C4-2B (cell line): ENCODE measurements around the gene TNFAIP8L1.

Experiments used
- H3K27ac ChIP-seq: fragments of 450-650 bp; 2 replicates; pipeline ENCODE4 v1.5.1; 2017
- ZFX ChIP-seq: fragments of 450-650 bp; IDR thresholded peaks from 2 replicates; pipeline ENCODE4 v1.6.1; 2017
- TF ChIP-seq, protein P1 (sequence below): fragments of 450-650 bp; conservative IDR thresholded peaks from 2 replicates; pipeline ENCODE4 v1.5.1; 2017; ENCODE audit warnings: mild to moderate bottlenecking

Gene TNFAIP8L1

GRCh38 chr19:4662812-4663211, 23.5 kb downstream of the TNFAIP8L1 start:
- no peak overlapping the region for H3K27ac ChIP-seq
- TF ChIP-seq, protein P1, sequence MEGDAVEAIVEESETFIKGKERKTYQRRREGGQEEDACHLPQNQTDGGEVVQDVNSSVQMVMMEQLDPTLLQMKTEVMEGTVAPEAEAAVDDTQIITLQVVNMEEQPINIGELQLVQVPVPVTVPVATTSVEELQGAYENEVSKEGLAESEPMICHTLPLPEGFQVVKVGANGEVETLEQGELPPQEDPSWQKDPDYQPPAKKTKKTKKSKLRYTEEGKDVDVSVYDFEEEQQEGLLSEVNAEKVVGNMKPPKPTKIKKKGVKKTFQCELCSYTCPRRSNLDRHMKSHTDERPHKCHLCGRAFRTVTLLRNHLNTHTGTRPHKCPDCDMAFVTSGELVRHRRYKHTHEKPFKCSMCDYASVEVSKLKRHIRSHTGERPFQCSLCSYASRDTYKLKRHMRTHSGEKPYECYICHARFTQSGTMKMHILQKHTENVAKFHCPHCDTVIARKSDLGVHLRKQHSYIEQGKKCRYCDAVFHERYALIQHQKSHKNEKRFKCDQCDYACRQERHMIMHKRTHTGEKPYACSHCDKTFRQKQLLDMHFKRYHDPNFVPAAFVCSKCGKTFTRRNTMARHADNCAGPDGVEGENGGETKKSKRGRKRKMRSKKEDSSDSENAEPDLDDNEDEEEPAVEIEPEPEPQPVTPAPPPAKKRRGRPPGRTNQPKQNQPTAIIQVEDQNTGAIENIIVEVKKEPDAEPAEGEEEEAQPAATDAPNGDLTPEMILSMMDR, result no peak
- no peak for TF ChIP-seq ZFX

- TF ChIP-seq ZFX, result no peak
- TF ChIP-seq, protein P1, result no peak
- H3K27ac ChIP-seq, result no peak overlapping the region
These were observed 25.3 kb downstream of the TNFAIP8L1 start for GRCh38 chr19:4664642-4665041.

- peak within 1 kb of the TSS; percentile 92 for H3K27ac ChIP-seq
- TF ChIP-seq, protein P1, result no peak
- peak; percentile 89 for TF ChIP-seq ZFX
These were observed 30.6 kb downstream of the TNFAIP8L1 start, which contains the start of gene MYDGF for GRCh38 chr19:4669723-4670480. Gene MYDGF (minus strand): TSS chr19:4670342. CDS start chr19:4670334, 8 bp downstream.

DNA sequence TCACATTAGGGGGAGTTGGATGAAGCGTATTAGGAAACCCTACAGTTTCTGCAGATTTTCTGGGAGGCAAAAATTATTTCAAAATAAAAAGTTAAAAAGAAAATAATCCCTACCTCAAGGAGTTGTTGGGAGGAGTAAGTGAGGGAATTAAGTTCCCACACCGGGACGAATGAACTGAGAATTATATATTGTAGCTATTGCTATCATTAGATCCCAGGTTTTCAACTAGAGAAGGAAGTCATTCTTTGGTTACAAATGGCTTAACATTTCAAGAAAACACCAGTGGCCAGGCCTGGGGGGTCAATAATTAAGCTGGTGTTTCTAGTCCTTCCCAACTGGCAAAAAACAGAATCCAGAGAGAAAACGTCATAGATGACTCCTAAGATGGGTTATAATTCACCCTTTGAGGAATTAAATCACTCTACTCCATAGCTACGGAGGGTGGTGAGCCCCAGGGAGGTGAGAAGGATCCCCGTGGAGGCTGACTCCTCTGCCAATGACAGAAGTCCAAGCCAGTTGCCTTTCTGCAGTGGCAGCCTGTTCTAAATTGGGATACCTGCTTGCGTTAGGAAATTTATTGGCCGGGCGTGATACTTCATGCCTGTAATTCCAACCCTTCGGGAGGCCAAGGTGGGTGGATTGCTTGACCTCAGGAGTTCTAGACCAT, 32.0 kb downstream of the TNFAIP8L1 start:
- H3K27ac ChIP-seq, result no peak overlapping the region
- no peak for TF ChIP-seq ZFX
- TF ChIP-seq, protein P1, result no peak

DNA sequence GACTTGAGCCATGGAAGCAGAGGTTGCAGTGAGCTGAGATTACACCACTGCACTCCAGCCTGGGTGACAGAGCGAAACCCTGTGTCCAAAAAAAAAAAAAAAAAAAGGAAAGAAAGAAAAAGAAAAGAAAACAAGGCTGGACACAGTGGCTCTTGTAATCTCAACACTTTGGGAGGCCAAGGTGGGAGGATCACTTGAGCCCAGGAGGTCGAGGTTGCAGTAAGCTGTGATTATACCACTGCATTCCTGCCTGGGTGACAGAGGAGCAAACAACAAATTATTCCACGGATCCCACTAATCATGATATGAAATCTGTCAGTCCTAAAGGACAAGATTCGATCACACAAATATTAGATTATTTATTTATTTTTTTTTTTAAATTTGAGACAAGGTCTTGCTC, 33.9 kb downstream of the TNFAIP8L1 start:
- H3K27ac ChIP-seq, result no peak overlapping the region
- TF ChIP-seq, protein P1, result no peak
- TF ChIP-seq ZFX, result no peak

GRCh38 chr19:4673726-4674125, 34.4 kb downstream of the TNFAIP8L1 start:
- H3K27ac ChIP-seq, result no peak overlapping the region
- no peak for TF ChIP-seq ZFX
- TF ChIP-seq, protein P1, result no peak

GRCh38 chr19:4675346-4675745, 36.0 kb downstream of the TNFAIP8L1 start:
- no peak overlapping the region for H3K27ac ChIP-seq
- no peak for TF ChIP-seq ZFX
- TF ChIP-seq, protein P1, result no peak
